ENCODE results near the gene SYT14. TPM values are rescaled to one million over a fixed set of nuclear protein-coding genes. Genes with fewer than 3 reads are reported as not detected.

Gene SYT14
- polyA plus RNA-seq, 3 donors = not detected

- no peaks in the 10 kb centered on the region for H3K4me1 Mint-ChIP-seq
- WGBS (ENCODE audit: insufficient coverage) = 94% methylated on average over 8 of the region's 9 CpGs
Measured at GRCh38 chr1:209993061-209993830, 55.2 kb downstream of the SYT14 start.

GRCh38 chr1:209996348-209996747 is 58.3 kb downstream of the SYT14 start:
- Histone ChIP-seq H4K20me1 (ENCODE audit: insufficient read depth, low read length) (no peaks in the 10 kb centered on the region), H3K79me2 (ENCODE audit: insufficient read depth, low read length) (no peaks in the 10 kb centered on the region), H3K9me3 (replicated peaks in 1 of 2; ENCODE audit: control insufficient read depth in 1 of 2, insufficient read depth in 1 of 2, low read length in 2 of 2) (no peaks in the 10 kb centered on the region), H3K36me3 (replicated peaks in 1 of 2; ENCODE audit: control insufficient read depth in 1 of 2, insufficient read depth in 2 of 2, low read length in 2 of 2) (no peaks in the 10 kb centered on the region), H3K4me3 (replicated peaks in 1 of 3; ENCODE audit: low read depth in 2 of 3, low read length in 3 of 3) (no peak overlapping the region), H3K4me2 (replicated peaks; ENCODE audit: extremely low read depth, low read length, poor library complexity, severe bottlenecking) (no peak overlapping the region), H2AFZ (ENCODE audit: insufficient read depth, low read depth, low read length, poor library complexity, severe bottlenecking) (no peak overlapping the region), H3K27ac (ENCODE audit: low read depth in 1 of 2, low read length in 2 of 2) (no peak overlapping the region), H3K4me1 (ENCODE audit: control insufficient read depth in 1 of 2, insufficient read depth in 2 of 2, low read length in 2 of 2) (no peaks in the 10 kb centered on the region), H3K27me3 (ENCODE audit: control insufficient read depth in 2 of 2, insufficient read depth in 2 of 2, low read length in 2 of 2) (no peaks in the 10 kb centered on the region), H3K9ac (ENCODE audit: insufficient read depth, low read length, poor library complexity, severe bottlenecking) (no peak overlapping the region)
- no peak for TF ChIP-seq CTCF (IDR thresholded peaks at IDR 0.05)
- Mint-ChIP-seq H3K27ac (no peak overlapping the region), H3K4me1 (no peaks in the 10 kb centered on the region), H3K4me3 (no peak overlapping the region), H3K9me3 (no peaks in the 10 kb centered on the region), H3K36me3 (no peaks in the 10 kb centered on the region), H3K27me3 (ENCODE audit: low read depth in 3 of 3) (peaks cover 3 to 7% (median 5%) of the 10 kb centered on the region in 3 donors)
- intact Hi-C loops (cut with micrococcal nuclease) = no loop called here
- 85% methylated on average over 2 of the region's 2 CpGs for WGBS (ENCODE audit: insufficient coverage)
- DNase-seq = no peak

More at GRCh38 chr1:209993061-209993830, 55.2 kb downstream of the SYT14 start:
- Histone ChIP-seq H3K79me2 (ENCODE audit: insufficient read depth, low read length) (no peaks in the 10 kb centered on the region), H2AFZ (ENCODE audit: insufficient read depth, low read depth, low read length, poor library complexity, severe bottlenecking) (no peak overlapping the region), H3K36me3 (replicated peaks in 1 of 2; ENCODE audit: control insufficient read depth in 1 of 2, insufficient read depth in 2 of 2, low read length in 2 of 2) (no peaks in the 10 kb centered on the region), H3K4me1 (ENCODE audit: control insufficient read depth in 1 of 2, insufficient read depth in 2 of 2, low read length in 2 of 2) (no peaks in the 10 kb centered on the region), H3K9me3 (replicated peaks in 1 of 2; ENCODE audit: control insufficient read depth in 1 of 2, insufficient read depth in 1 of 2, low read length in 2 of 2) (no peaks in the 10 kb centered on the region), H3K4me2 (replicated peaks; ENCODE audit: extremely low read depth, low read length, poor library complexity, severe bottlenecking) (no peak overlapping the region), H3K9ac (ENCODE audit: insufficient read depth, low read length, poor library complexity, severe bottlenecking) (no peak overlapping the region), H3K27me3 (ENCODE audit: control insufficient read depth in 2 of 2, insufficient read depth in 2 of 2, low read length in 2 of 2) (no peaks in the 10 kb centered on the region), H3K4me3 (replicated peaks in 1 of 3; ENCODE audit: low read depth in 2 of 3, low read length in 3 of 3) (no peak overlapping the region), H4K20me1 (ENCODE audit: insufficient read depth, low read length) (no peaks in the 10 kb centered on the region), H3K27ac (ENCODE audit: low read depth in 1 of 2, low read length in 2 of 2) (no peak overlapping the region)
- no peaks in the 10 kb centered on the region for H3K36me3 Mint-ChIP-seq
- peaks cover under 1 to 7% (median 1%) of the 10 kb centered on the region in 3 donors for H3K27me3 Mint-ChIP-seq (ENCODE audit: low read depth in 3 of 3)
- intact Hi-C loops (cut with micrococcal nuclease) = no loop called here
- no peak overlapping the region for H3K27ac Mint-ChIP-seq
- no peaks in the 10 kb centered on the region for H3K9me3 Mint-ChIP-seq
- no peak for TF ChIP-seq CTCF (IDR thresholded peaks at IDR 0.05)
- no peak overlapping the region for H3K4me3 Mint-ChIP-seq
- DNase-seq = no peak

Data from CD14-positive monocyte (primary cell).